ENCODE data around the gene NDUFAF7.

DNA sequence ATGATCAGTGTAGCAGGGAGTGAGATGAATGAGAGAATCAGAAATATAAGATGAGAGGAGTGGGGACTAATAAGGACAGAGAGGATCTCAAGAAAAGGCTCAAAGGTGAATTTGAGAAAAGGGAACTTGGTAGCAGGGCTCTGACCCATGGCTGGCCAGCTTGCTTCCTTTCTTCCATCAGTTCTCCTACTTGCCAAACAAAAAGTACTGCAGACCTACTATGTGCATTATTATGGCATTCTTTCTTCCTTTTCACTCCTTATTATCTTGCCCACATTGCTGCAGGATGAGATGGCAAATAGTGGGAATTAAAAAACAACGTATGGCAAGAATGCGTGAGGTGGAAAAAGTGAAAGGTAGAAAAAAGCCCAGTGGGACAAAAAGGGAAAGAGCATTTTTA is 60.2 kb downstream of the NDUFAF7 start:
- TF ChIP-seq, protein P1, sequence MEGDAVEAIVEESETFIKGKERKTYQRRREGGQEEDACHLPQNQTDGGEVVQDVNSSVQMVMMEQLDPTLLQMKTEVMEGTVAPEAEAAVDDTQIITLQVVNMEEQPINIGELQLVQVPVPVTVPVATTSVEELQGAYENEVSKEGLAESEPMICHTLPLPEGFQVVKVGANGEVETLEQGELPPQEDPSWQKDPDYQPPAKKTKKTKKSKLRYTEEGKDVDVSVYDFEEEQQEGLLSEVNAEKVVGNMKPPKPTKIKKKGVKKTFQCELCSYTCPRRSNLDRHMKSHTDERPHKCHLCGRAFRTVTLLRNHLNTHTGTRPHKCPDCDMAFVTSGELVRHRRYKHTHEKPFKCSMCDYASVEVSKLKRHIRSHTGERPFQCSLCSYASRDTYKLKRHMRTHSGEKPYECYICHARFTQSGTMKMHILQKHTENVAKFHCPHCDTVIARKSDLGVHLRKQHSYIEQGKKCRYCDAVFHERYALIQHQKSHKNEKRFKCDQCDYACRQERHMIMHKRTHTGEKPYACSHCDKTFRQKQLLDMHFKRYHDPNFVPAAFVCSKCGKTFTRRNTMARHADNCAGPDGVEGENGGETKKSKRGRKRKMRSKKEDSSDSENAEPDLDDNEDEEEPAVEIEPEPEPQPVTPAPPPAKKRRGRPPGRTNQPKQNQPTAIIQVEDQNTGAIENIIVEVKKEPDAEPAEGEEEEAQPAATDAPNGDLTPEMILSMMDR (IDR thresholded peaks at IDR 0.05), result no peak
- TF ChIP-seq POLR2AphosphoS5 (IDR thresholded peaks at IDR 0.05), result no peak
